HG02970 (cell line): ENCODE measurements around the gene HOXD11.

Experiments
- ATAC-seq: cut with Tn5 transposase; IDR thresholded peaks from one replicate; pipeline ENCODE4 v1.9.1; 2021; ENCODE audit warnings: mild to moderate bottlenecking, moderate library complexity, moderate number of reproducible peaks; ENCODE audit not compliant: unreplicated experiment, low FRiP score

HOXD11 gene

DNA sequence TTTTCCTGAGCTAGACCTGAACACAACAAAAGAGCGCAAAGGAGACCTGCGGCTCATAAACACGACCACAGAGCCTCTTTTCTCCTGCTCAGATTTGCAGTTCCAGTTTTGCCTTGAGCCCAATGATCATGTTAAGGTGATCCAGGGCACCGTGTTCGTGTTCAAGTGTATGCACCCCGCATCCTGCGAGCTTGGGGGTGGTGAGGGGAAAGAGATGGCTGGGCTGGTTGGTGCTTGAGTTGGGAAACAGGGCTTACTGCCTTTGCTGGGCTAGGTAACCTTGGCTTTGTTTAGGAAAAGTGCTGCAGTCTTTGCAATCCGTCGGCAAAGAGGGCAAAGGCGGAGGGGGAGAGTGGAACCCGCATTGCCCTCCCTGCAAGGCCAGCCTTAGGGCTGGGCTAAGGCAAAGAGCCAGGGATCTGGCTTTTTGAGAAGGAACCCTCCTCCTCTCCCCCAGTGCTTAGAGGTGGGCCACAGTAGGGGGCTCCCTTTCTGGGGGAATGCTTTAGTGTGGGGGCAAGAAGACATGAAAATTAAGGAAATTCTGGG, 10.8 kb downstream of the HOXD11 start:
- no peak for ATAC-seq

DNA sequence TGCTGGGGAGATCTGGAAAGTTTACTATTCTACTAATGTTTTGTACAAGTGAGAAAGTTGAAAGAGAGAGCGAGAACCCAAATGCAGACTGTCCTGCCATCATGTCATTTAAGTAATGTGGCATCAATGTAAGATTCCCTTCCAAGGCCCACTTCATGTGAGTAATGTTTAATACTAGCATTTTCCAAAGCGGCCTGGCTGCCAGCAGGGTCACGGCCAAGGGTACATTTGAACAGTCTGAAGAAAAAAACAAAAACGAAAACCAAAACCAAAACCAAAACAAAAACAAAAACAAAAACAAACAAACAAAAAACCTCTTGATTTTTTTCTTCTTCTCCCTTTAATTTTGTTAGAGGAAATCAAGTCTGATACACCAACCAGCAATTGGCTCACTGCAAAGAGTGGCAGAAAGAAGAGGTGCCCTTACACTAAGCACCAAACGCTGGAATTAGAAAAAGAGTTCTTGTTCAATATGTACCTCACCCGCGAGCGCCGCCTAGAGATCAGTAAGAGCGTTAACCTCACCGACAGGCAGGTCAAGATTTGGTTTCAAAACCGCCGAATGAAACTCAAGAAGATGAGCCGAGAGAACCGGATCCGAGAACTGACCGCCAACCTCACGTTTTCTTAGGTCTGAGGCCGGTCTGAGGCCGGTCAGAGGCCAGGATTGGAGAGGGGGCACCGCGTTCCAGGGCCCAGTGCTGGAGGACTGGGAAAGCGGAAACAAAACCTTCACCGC, 11.7 kb downstream of the HOXD11 start:
- no peak for ATAC-seq

DNA sequence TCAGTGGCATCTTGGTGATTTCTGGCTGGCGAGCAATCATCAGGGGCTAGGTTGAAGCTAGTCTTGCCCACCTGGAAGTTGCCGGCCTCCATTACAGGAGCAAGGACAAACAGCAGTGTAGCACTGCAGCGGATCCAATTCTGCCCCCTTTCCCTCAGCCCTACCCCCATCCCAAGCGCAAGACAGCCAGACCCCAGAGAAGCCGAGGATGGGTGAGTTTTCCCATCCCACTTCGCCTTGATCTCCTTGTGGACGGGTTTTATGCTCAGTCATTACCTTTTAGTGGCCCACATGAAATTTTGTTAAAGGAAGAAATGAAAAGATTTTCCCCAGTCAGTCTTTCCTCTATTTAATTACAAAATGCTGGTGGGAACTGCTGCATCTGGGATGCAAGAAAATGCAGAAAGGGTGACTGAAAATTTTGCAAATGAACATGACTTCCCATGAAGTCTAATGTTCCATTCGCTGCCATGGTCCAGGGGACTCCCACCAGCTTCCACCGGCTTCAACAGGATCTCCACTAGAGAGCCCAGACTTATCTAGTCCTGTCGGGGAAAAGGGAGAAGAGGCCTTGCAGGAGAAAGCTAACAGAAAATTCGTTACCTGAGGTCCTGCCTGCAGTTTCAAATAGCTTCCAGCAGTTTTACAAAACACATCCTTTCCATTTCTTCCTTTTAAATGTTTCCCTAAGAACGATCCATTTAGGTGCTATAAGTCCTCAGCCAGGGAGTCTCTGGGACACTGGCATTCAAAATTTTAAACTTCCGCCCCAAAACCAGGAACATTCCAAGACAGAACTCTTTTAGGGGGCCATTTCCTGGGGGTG, 13.5 kb downstream of the HOXD11 start:
- ATAC-seq, result no peak

DNA sequence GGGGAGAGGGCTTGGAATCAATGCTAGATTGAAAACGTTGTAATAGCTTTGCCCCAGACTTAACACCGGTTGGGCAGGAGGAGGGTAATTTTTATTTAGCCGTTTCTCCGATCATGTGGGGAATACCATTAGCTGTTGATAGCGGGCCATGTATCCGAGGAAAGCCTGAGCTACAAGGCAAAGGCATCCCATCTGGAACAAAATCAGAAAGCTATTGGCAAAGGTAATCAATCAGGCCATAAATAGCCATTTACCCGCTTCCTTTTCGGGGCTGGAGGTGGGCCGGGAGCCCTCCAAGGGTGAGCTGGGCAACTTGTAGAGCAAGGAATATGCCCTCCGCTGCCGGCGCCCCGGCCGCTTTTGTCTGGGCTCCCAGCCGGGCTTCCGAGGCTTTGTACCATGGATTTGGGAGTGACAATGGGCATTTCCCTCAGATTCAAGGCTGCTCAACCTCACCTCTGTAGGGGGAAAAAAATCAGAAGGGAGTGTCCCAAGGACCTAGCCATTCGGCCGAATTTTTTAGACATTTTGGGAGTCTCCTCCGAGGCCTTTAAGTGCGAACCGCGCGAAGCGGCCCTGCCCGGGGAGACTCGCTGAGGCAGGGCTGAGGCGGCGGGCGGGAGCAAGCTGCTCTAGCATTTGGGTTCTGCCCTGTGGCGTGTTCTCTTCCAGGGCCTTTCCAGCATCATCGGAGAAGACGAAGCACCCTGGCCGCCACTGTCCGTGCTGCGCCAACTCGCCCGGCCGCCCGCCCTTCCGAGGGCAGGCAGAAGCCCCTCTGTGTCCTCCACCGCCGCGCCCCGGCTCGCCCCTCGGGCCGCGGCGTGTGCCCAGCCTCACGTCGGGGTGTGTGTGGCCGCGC, 14.3 kb downstream of the HOXD11 start:
- ATAC-seq, result no peak

DNA sequence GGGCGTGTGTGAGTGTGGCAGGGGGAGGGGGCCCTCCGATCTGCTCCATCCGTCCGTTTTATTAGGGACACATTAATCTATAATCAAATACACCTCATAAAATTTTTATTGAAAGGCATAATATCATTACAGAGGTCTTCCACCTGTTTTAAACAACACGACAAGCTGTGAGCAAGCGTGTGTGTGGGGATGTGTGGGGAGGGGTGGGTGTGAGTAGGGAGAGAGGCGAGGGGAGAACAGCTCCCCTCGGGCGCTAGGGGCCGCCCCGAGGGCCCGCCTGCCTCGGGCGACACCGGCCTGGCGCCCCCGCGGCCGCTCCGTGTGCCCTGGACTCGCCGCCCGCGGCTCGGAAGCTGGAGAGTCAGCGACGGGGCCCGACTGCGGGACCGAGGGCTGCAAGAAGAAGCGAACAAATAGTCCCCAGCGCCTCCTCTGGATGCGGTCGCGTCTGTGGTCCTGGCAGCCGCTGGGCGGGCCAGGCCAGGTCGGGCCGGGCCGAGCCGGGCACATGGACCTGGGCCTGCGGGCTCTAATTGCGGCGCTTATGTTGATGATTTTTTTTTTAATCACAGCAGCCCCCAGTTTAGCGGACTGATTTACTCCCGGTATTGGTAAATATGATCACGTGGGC, 15.1 kb downstream of the HOXD11 start:
- no peak for ATAC-seq

DNA sequence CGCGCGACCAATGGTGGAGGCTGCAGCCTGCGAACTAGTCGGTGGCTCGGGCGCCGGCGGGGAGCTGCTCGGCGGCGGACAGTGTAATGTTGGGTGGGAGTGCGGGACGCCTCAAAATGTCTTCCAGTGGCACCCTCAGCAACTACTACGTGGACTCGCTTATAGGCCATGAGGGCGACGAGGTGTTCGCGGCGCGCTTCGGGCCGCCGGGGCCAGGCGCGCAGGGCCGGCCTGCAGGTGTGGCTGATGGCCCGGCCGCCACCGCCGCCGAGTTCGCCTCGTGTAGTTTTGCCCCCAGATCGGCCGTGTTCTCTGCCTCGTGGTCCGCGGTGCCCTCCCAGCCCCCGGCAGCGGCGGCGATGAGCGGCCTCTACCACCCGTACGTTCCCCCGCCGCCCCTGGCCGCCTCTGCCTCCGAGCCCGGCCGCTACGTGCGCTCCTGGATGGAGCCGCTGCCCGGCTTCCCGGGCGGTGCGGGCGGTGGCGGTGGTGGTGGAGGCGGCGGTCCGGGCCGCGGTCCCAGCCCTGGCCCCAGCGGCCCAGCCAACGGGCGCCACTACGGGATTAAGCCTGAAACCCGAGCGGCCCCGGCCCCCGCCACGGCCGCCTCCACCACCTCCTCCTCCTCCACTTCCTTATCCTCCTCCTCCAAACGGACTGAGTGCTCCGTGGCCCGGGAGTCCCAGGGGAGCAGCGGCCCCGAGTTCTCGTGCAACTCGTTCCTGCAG, 15.8 kb downstream of the HOXD11 start, which contains the start of gene HOXD9:
HOXD9 (plus strand) TSS at position 37 of the 728 bp plus-strand sequence; CDS start at position 87, 50 bp downstream.
- ATAC-seq, result no peak

DNA sequence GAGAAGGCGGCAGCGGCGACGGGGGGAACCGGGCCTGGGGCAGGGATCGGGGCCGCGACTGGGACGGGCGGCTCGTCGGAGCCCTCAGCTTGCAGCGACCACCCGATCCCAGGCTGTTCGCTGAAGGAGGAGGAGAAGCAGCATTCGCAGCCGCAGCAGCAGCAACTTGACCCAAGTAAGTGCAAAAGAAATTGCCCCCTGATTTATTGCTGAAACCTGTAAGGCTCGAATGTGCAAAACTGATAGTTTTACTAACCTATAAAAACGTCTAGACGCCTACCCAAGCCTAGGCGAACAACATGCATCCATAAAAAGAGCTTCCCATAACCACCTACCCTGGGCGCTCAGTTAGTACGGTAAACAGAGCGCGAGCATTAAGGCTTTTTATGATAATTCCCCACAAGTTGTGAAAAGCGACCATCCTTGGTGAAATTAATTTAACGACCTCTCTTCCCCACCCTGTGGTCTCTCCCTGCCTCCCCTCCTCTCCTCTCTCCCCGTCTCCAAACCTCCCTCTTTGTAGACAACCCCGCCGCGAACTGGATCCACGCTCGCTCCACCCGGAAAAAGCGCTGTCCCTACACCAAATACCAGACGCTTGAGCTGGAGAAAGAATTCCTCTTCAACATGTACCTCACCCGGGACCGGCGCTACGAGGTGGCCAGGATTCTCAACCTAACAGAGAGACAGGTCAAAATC, 16.5 kb downstream of the HOXD11 start:
- ATAC-seq, result no peak

DNA sequence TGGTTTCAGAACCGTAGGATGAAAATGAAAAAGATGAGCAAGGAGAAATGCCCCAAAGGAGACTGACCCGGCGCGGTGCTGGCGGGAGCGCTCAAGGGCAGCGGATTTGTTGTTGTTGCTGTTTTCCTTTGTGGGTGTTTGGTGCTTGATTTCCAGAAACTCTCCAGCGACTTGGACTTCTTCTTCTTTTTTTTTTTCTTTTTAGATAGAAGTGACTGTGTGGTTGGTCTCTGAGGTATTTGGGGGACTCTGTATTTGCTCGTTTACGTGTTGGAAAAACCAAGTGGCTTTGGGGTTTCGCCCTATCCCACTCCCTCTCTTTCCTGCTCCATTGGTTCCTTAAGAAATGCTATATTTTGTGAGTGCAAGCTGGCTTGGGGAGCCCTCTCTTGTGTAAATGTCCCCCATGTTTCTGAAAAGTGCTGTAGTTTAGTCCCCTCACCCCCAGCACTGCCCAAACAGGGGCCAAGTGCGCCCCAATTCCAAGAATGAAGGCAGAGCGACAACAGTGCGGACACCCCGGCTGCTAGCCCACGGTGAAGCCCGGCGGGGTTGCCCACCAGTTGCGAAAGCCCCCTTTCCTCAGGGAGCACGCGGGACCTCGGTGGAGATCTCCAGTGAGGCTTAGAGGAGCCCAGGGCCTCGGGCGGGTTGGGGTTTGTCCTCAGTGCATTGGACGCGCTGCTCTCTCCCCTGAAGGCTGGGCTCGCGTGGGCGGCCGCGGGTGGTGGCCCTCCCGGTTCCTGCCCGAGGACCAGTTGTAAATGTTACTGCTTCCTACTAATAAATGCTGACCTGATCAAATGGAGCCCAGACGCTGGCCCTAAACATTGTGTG, 17.2 kb downstream of the HOXD11 start:
- ATAC-seq, result no peak

DNA sequence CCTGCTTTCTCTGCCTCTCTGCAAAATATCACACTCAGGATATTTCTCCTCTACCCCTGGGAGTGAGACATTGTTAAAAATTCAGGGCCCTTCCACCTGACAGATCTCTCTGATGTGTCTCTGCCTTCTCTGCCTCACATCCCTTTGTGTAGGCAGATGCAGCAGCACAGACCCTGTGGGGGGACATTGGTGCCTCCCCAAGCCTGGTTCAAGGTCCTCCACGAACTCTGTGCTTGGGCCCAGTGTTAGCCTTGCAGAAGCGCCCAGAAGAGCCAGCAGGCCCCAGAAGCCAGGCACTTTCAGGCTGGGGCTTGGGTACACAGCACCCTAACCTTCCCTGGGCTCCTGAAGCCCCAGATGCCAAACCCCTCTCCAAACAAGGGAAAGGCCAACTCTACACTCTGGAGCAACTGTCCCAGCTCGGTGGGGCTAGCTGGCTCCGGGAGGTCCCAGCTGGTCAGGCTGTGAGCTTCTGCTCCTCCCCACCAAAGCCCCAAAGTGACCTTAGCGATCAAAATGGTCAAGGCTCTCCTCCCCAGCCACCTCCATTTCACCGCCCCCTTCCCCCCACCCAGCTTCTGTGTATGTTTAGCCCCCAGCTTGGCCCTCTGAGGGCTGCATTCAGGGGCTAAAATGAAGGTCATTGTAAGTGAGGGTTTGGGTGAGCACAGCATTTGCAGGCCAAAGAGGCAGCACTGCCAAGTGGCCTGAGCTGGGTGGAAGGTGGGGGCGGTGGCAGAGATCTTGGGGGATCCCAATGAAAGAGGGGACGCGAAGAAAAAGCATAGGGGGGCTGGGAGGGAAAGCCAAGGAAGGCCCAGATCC, 18.1 kb downstream of the HOXD11 start:
- no peak for ATAC-seq

DNA sequence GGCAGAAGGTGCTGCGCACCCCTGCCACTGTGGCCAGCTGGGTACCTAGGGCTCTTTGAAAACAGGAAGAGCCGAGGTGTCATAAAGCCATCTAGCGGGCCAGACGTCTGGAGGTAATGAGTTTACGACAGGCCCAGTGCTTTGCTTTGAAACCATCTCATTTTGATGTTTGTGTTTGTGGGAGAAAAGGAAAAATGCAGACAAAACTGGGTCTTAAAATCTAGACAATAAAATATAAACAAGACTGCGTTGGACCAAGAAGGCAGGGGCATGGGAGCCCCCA, 18.6 kb downstream of the HOXD11 start:
- ATAC-seq, result no peak

DNA sequence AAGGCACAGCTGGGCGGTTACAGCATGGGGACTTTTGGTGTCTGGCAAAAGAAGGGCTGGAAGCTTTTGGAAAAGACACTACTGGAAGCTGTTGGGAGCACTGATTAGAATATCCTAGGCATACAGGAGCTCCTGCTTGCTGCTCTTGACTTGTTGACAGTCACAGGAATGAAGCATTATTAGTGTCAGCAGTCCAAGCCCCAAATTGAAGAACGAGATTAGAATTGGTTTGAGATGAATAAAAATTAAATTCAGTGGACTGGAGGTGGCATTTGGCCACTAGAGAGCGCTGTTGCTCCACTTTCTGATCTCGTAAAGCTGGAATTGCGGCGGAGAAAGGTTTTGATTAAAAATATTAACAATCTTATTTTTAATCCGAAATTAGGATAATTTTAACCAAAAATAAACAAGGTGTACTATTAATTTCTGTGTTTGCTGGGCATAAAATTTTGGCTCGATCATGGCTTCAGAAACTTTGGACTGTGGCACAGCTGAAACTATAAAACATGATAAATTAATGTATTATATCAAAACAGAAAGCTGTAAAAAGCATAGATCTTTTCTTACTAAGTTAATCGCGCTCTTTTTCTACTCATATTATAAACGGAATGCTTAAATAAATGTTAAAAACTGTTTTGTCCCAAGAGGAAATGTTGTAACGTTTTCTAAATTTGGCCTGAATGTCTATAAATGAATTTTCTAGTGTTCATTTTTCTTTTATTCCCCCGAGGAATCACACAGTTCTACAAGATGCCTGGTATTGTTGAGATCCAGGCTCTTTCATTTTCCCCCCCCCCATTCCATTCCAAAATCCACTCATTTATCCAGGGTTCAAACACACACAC, 20.1 kb downstream of the HOXD11 start:
- no peak for ATAC-seq

DNA sequence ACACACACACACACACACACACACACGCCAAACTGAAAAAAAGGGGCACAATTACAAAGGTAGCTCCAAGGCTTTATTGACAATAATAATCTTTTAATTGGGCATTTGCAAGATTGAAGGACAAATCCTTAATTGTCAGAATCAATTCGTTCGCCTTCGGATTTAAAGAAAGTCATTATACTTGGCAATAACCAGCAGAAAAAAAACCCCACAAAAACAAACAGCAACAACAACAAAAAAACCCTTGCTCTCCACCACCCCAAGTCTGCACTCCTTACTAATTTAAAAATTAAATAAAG, 20.6 kb downstream of the HOXD11 start:
- no peak for ATAC-seq

DNA sequence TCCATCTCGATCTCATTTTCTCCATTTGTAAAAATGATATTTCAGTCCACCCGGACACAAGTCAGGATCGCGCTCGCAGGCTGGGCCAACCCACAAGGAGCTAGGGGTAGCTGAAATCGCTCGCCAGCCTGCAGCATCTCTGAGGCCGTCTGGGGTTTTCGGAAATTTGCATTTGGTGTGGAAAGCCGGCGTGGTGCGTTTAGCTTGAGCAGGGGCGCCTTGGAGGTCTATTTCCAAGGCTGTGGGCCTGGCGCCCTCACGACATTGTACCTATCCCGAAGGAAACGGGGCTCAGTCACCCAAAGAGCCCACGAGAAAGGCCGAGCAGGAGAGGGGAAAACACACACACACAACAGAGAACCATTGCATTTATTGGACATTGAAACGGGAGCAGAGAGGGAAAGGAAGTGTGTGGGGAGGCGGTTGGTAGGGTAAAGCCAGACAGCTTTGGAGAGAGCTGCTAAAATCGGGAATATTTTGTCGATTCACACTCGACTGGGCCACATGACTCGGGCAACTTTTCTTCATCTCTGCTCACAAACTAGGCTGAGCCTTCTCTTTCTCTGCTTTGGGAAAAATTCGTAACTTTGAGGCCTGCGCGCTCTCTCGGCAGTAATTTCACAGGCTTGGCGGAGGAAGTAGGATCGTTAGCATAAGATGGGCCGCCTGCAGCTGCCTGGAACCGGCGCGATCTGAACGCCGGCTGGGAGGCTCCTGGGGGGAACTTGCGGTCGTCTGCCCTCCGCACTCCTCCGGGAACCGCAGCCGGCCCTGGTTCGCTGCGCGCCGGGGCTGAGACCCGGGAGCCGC, 21.3 kb downstream of the HOXD11 start:
- no peak for ATAC-seq

DNA sequence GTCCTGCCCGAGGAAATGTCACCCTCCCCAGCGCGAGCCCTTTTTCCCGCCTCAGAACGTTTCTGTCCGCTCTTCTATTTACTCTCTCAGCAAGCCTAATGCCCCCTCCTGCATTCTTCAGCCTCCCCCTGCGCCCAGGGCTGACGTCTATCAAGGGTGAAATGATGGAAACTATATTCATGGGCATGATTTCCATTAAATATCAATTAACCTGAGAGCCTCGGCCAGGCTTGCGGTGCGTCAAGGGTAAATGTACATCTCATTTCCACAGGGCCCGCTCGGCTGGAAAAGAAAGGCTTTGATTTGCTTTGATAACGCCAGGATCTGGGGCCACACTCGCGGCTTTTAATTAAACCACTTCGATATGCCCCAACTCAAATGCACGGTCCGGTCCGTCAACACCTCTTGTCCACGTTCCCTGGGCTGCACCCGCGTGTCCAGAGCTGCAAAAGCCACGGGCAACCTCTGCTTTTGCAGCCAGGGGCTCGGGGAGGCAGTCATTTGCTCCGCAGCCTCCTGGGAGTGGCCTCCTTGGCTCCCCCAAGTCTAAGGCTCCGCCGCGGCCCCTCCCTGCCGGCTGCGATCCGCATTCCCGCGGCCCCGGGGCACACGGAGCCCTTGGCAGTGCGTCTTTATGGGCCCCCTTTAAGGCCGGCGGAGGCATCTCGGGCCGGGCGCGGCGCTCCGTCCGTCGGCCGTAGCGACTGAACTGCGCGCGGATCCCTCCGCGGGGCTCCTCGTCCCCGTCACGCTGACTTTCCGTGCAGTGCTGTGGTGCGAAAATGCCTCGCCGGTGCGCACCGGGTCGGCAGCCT, 22.1 kb downstream of the HOXD11 start, which contains the start of gene HOXD8:
HOXD8 (plus strand) TSS at position 724 of the 815 bp plus-strand sequence. CDS start 662 bp downstream, outside the sequence.
- no peak for ATAC-seq

DNA sequence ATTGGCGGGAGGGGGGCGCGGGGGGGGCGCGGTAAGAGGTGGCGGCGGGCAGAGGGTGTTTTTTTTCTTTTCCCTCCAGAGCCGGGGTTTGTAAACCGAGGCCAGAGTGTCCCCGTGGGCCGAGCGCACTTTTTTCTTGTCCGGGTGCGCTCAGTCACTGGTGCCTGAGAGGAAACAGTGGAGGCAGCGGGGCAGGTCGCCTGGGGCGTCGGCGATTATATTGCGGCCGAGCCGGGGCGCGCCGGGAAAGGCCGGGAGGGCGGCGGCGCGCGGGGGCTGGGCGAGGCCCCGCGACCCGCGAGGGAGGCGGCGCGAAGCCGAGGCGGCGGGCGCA, 22.7 kb downstream of the HOXD11 start:
- ATAC-seq, result no peak
